ENCODE results near the gene CD99. TPM values are rescaled to one million over a fixed set of nuclear protein-coding genes. Genes with fewer than 3 reads are reported as not detected.
"Not testable (repeated sequence)": the region's sequence is repeated elsewhere in the genome, so short reads cannot be mapped to it uniquely, and the experiment has no call there.

Gene CD99
- polyA plus RNA-seq, 4 donors = 101 to 307 (median 183) TPM

- Histone ChIP-seq H3K36me3 (ENCODE audit: control insufficient read depth in 3 of 3, insufficient read depth in 2 of 3, low read depth in 1 of 3, low read length in 3 of 3) (no peaks in the 10 kb centered on the region), H3K4me3 (ENCODE audit: low read depth in 1 of 3, low read length in 3 of 3) (no peak overlapping the region), H3K27ac (ENCODE audit: low read depth in 1 of 3, low read length in 2 of 3) (no peak overlapping the region), H3K27me3 (ENCODE audit: control insufficient read depth in 3 of 3, insufficient read depth in 3 of 3, low read length in 3 of 3) (no peaks in the 10 kb centered on the region), H3K9me3 (ENCODE audit: control insufficient read depth in 2 of 2, insufficient read depth in 1 of 2, low read depth in 1 of 2, low read length in 1 of 2) (peaks cover 0 to 4% of the 10 kb centered on the region in 2 donors), H3K4me1 (ENCODE audit: control insufficient read depth in 3 of 3, insufficient read depth in 2 of 3, low read depth in 1 of 3, low read length in 2 of 3) (peaks cover 0 to 4% (median 0%) of the 10 kb centered on the region in 3 donors)
- 28 to 55% (median 47%) methylated on average over 24 to 25 of the region's 25 CpGs for WGBS, 3 donors
- FAIRE-seq = no peak
- DNase-seq = peak; percentile 42 to 49
Measured at GRCh38 chrX:2767631-2768455, 76.7 kb downstream of the CD99 start.

GRCh38 chrX:2769615-2770014 is 78.5 kb downstream of the CD99 start:
- Histone ChIP-seq H3K4me1 (ENCODE audit: control insufficient read depth in 3 of 3, insufficient read depth in 2 of 3, low read depth in 1 of 3, low read length in 2 of 3) (peaks cover 0 to 4% (median 0%) of the 10 kb centered on the region in 3 donors), H3K9me3 (ENCODE audit: control insufficient read depth in 2 of 2, insufficient read depth in 1 of 2, low read depth in 1 of 2, low read length in 1 of 2) (no peaks in the 10 kb centered on the region), H3K4me3 (ENCODE audit: low read depth in 1 of 3, low read length in 3 of 3) (no peak overlapping the region), H3K27me3 (ENCODE audit: control insufficient read depth in 3 of 3, insufficient read depth in 3 of 3, low read length in 3 of 3) (no peaks in the 10 kb centered on the region), H3K36me3 (ENCODE audit: control insufficient read depth in 3 of 3, insufficient read depth in 2 of 3, low read depth in 1 of 3, low read length in 3 of 3) (no peaks in the 10 kb centered on the region), H3K27ac (ENCODE audit: low read depth in 1 of 3, low read length in 2 of 3) (no peak overlapping the region)
- no peak for FAIRE-seq
- whole genome bisulfite sequencing, 3 donors = 86 to 89% (median 88%) methylated on average over 1 of the region's 1 CpG
- no peak for DNase-seq

GRCh38 chrX:2773166-2774055 is 82.3 kb downstream of the CD99 start:
- 83 to 84% (median 84%) methylated on average over 8 of the region's 10 CpGs for WGBS, 3 donors
- H3K27ac ChIP-seq (ENCODE audit: low read depth in 1 of 3, low read length in 2 of 3); H3K36me3 ChIP-seq (ENCODE audit: control insufficient read depth in 3 of 3, insufficient read depth in 2 of 3, low read depth in 1 of 3, low read length in 3 of 3); H3K9me3 ChIP-seq (ENCODE audit: control insufficient read depth in 2 of 2, insufficient read depth in 1 of 2, low read depth in 1 of 2, low read length in 1 of 2); H3K4me3 ChIP-seq (ENCODE audit: low read depth in 1 of 3, low read length in 3 of 3); H3K27me3 ChIP-seq (ENCODE audit: control insufficient read depth in 3 of 3, insufficient read depth in 3 of 3, low read length in 3 of 3); FAIRE-seq; DNase-seq; H3K4me1 ChIP-seq (ENCODE audit: control insufficient read depth in 3 of 3, insufficient read depth in 2 of 3, low read depth in 1 of 3, low read length in 2 of 3): not testable (repeated sequence)

GRCh38 chrX:2774057-2774456 is 83.0 kb downstream of the CD99 start:
- no peak for DNase-seq
- no peak overlapping the region for H3K4me3 ChIP-seq (ENCODE audit: low read depth in 1 of 3, low read length in 3 of 3)
- FAIRE-seq = no peak

GRCh38 chrX:2774776-2775175 is 83.7 kb downstream of the CD99 start:
- Histone ChIP-seq H3K4me1 (ENCODE audit: control insufficient read depth in 3 of 3, insufficient read depth in 2 of 3, low read depth in 1 of 3, low read length in 2 of 3) (no peaks in the 10 kb centered on the region), H3K27me3 (ENCODE audit: control insufficient read depth in 3 of 3, insufficient read depth in 3 of 3, low read length in 3 of 3) (no peaks in the 10 kb centered on the region), H3K27ac (ENCODE audit: low read depth in 1 of 3, low read length in 2 of 3) (no peak overlapping the region), H3K36me3 (ENCODE audit: control insufficient read depth in 3 of 3, insufficient read depth in 2 of 3, low read depth in 1 of 3, low read length in 3 of 3) (no peaks in the 10 kb centered on the region), H3K4me3 (ENCODE audit: low read depth in 1 of 3, low read length in 3 of 3) (no peak overlapping the region), H3K9me3 (ENCODE audit: control insufficient read depth in 2 of 2, insufficient read depth in 1 of 2, low read depth in 1 of 2, low read length in 1 of 2) (peaks cover 0 to 3% of the 10 kb centered on the region in 2 donors)
- FAIRE-seq (no peak), DNase-seq (no peak)
- whole genome bisulfite sequencing, 3 donors = 89 to 96% (median 92%) methylated on average over 3 of the region's 3 CpGs

More at GRCh38 chrX:2774057-2774456, 83.0 kb downstream of the CD99 start:
- Histone ChIP-seq H3K36me3 (ENCODE audit: control insufficient read depth in 3 of 3, insufficient read depth in 2 of 3, low read depth in 1 of 3, low read length in 3 of 3) (no peaks in the 10 kb centered on the region), H3K27me3 (ENCODE audit: control insufficient read depth in 3 of 3, insufficient read depth in 3 of 3, low read length in 3 of 3) (no peaks in the 10 kb centered on the region), H3K9me3 (ENCODE audit: control insufficient read depth in 2 of 2, insufficient read depth in 1 of 2, low read depth in 1 of 2, low read length in 1 of 2) (peaks cover 0 to 3% of the 10 kb centered on the region in 2 donors), H3K27ac (ENCODE audit: low read depth in 1 of 3, low read length in 2 of 3) (no peak overlapping the region), H3K4me1 (ENCODE audit: control insufficient read depth in 3 of 3, insufficient read depth in 2 of 3, low read depth in 1 of 3, low read length in 2 of 3) (no peaks in the 10 kb centered on the region)
- 74 to 76% (median 75%) methylated on average over 5 of the region's 5 CpGs for WGBS, 3 donors

GRCh38 chrX:2780472-2781225 is 89.6 kb downstream of the CD99 start:
- H3K27me3 ChIP-seq (ENCODE audit: control insufficient read depth in 3 of 3, insufficient read depth in 3 of 3, low read length in 3 of 3); H3K4me3 ChIP-seq (ENCODE audit: low read depth in 1 of 3, low read length in 3 of 3); H3K9me3 ChIP-seq (ENCODE audit: control insufficient read depth in 2 of 2, insufficient read depth in 1 of 2, low read depth in 1 of 2, low read length in 1 of 2); FAIRE-seq; H3K36me3 ChIP-seq (ENCODE audit: control insufficient read depth in 3 of 3, insufficient read depth in 2 of 3, low read depth in 1 of 3, low read length in 3 of 3); H3K4me1 ChIP-seq (ENCODE audit: control insufficient read depth in 3 of 3, insufficient read depth in 2 of 3, low read depth in 1 of 3, low read length in 2 of 3): not testable (repeated sequence)
- peak overlapping the region in 1 of 3 donors; percentile 83 for H3K27ac ChIP-seq (ENCODE audit: low read depth in 1 of 3, low read length in 2 of 3)
- 33 to 64% (median 34%) methylated on average over 12 of the region's 12 CpGs for WGBS, 3 donors
- DNase-seq = peak; percentile 8 to 76

- Histone ChIP-seq H3K4me3 (ENCODE audit: low read depth in 1 of 3, low read length in 3 of 3) (no peak overlapping the region), H3K4me1 (ENCODE audit: control insufficient read depth in 3 of 3, insufficient read depth in 2 of 3, low read depth in 1 of 3, low read length in 2 of 3) (peaks cover 0 to 8% (median 0%) of the 10 kb centered on the region in 3 donors), H3K36me3 (ENCODE audit: control insufficient read depth in 3 of 3, insufficient read depth in 2 of 3, low read depth in 1 of 3, low read length in 3 of 3) (no peaks in the 10 kb centered on the region), H3K9me3 (ENCODE audit: control insufficient read depth in 2 of 2, insufficient read depth in 1 of 2, low read depth in 1 of 2, low read length in 1 of 2) (no peaks in the 10 kb centered on the region), H3K27ac (ENCODE audit: low read depth in 1 of 3, low read length in 2 of 3) (peak overlapping the region in 1 of 3 donors; percentile 83), H3K27me3 (ENCODE audit: control insufficient read depth in 3 of 3, insufficient read depth in 3 of 3, low read length in 3 of 3) (no peaks in the 10 kb centered on the region)
- DNase-seq = peak; percentile 3 to 67
- 15 to 72% (median 41%) methylated on average over 1 of the region's 1 CpG for WGBS, 3 donors
- FAIRE-seq = no peak
Measured at GRCh38 chrX:2781226-2781571, 90.1 kb downstream of the CD99 start.

- no peak for FAIRE-seq
- Histone ChIP-seq H3K27me3 (ENCODE audit: control insufficient read depth in 3 of 3, insufficient read depth in 3 of 3, low read length in 3 of 3) (no peaks in the 10 kb centered on the region), H3K4me3 (ENCODE audit: low read depth in 1 of 3, low read length in 3 of 3) (no peak overlapping the region), H3K36me3 (ENCODE audit: control insufficient read depth in 3 of 3, insufficient read depth in 2 of 3, low read depth in 1 of 3, low read length in 3 of 3) (no peaks in the 10 kb centered on the region), H3K27ac (ENCODE audit: low read depth in 1 of 3, low read length in 2 of 3) (peak overlapping the region in 1 of 3 donors; percentile 21), H3K9me3 (ENCODE audit: control insufficient read depth in 2 of 2, insufficient read depth in 1 of 2, low read depth in 1 of 2, low read length in 1 of 2) (no peaks in the 10 kb centered on the region), H3K4me1 (ENCODE audit: control insufficient read depth in 3 of 3, insufficient read depth in 2 of 3, low read depth in 1 of 3, low read length in 2 of 3) (peaks cover 0 to 8% (median 0%) of the 10 kb centered on the region in 3 donors)
- 22 to 23% (median 23%) methylated on average over 6 of the region's 6 CpGs for WGBS, 3 donors
- peak in 1 of 2 donors; percentile 16 for DNase-seq
Measured at GRCh38 chrX:2781698-2782097, 90.6 kb downstream of the CD99 start.
